ENCODE results near the gene TNRC6C. TPM values are rescaled to one million over a fixed set of nuclear protein-coding genes. Genes with fewer than 3 reads are reported as not detected.

The TNRC6C gene
- total and polyA plus RNA-seq, 2 of the 13 experiments (the other 11 are each of a cell fraction or from before 2014, with no cell fraction given): 0.66 to 4.9 TPM

GRCh38 chr17:78128551-78129350, 170.2 kb downstream of the TNRC6C start, which contains the start of gene TMC6 (continued):
- no peak; the same call in 1 of the 2 replicates for TF ChIP-seq HMG20B (CRISPR knock-in tag; conservative IDR thresholded peaks at IDR 0.05)
- TF ChIP-seq, protein P1, sequence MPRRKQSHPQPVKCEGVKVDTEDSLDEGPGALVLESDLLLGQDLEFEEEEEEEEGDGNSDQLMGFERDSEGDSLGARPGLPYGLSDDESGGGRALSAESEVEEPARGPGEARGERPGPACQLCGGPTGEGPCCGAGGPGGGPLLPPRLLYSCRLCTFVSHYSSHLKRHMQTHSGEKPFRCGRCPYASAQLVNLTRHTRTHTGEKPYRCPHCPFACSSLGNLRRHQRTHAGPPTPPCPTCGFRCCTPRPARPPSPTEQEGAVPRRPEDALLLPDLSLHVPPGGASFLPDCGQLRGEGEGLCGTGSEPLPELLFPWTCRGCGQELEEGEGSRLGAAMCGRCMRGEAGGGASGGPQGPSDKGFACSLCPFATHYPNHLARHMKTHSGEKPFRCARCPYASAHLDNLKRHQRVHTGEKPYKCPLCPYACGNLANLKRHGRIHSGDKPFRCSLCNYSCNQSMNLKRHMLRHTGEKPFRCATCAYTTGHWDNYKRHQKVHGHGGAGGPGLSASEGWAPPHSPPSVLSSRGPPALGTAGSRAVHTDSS (CRISPR knock-in tag; conservative IDR thresholded peaks at IDR 0.05): no peak
- TF ChIP-seq, protein P2, sequence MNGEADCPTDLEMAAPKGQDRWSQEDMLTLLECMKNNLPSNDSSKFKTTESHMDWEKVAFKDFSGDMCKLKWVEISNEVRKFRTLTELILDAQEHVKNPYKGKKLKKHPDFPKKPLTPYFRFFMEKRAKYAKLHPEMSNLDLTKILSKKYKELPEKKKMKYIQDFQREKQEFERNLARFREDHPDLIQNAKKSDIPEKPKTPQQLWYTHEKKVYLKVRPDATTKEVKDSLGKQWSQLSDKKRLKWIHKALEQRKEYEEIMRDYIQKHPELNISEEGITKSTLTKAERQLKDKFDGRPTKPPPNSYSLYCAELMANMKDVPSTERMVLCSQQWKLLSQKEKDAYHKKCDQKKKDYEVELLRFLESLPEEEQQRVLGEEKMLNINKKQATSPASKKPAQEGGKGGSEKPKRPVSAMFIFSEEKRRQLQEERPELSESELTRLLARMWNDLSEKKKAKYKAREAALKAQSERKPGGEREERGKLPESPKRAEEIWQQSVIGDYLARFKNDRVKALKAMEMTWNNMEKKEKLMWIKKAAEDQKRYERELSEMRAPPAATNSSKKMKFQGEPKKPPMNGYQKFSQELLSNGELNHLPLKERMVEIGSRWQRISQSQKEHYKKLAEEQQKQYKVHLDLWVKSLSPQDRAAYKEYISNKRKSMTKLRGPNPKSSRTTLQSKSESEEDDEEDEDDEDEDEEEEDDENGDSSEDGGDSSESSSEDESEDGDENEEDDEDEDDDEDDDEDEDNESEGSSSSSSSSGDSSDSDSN (CRISPR knock-in tag; IDR thresholded peaks at IDR 0.05): peak; percentile 25; the same call in 1 of the 2 replicates
- peak; percentile 68; the same call in 1 of the 2 replicates for TF ChIP-seq MAX (IDR thresholded peaks at IDR 0.05)
- TF ChIP-seq, protein P3, sequence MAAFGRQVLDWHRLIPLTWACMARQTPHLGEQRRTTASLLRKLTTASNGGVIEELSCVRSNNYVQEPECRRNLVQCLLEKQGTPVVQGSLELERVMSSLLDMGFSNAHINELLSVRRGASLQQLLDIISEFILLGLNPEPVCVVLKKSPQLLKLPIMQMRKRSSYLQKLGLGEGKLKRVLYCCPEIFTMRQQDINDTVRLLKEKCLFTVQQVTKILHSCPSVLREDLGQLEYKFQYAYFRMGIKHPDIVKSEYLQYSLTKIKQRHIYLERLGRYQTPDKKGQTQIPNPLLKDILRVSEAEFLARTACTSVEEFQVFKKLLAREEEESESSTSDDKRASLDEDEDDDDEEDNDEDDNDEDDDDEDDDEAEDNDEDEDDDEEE (CRISPR knock-in tag; IDR thresholded peaks at IDR 0.05): no peak
- peak; percentile 39; the same call in 1 of the 2 replicates for TF ChIP-seq KAT8 (CRISPR knock-in tag; IDR thresholded peaks at IDR 0.05)
- TF ChIP-seq RXRA (CRISPR knock-in tag; IDR thresholded peaks at IDR 0.05): no peak
- TF ChIP-seq RBM22 (optimal IDR thresholded peaks at IDR 0.05; ENCODE audit: low read length): no peak
- TF ChIP-seq CENPT (CRISPR knock-in tag; IDR thresholded peaks at IDR 0.05; ENCODE audit: low read depth): no peak
- TF ChIP-seq GATA4 (IDR thresholded peaks at IDR 0.05; ENCODE audit: borderline replicate concordance, low read depth): peak; percentile 21; the same call in 1 of the 2 replicates
- TF ChIP-seq ZNF761 (CRISPR knock-in tag; conservative IDR thresholded peaks at IDR 0.05): no peak
- TF ChIP-seq ZNF431 (CRISPR knock-in tag; IDR thresholded peaks at IDR 0.05; ENCODE audit: borderline replicate concordance, low read depth): no peak; the same call in 1 of the 2 replicates
- TF ChIP-seq, protein P4, sequence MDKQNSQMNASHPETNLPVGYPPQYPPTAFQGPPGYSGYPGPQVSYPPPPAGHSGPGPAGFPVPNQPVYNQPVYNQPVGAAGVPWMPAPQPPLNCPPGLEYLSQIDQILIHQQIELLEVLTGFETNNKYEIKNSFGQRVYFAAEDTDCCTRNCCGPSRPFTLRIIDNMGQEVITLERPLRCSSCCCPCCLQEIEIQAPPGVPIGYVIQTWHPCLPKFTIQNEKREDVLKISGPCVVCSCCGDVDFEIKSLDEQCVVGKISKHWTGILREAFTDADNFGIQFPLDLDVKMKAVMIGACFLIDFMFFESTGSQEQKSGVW (CRISPR knock-in tag; IDR thresholded peaks at IDR 0.05; ENCODE audit: borderline replicate concordance): no peak
- TF ChIP-seq ZNF230 (CRISPR knock-in tag; IDR thresholded peaks at IDR 0.05): no peak
- peak; percentile 10; the same call in 1 of the 2 replicates for TF ChIP-seq ZNF605 (CRISPR knock-in tag; IDR thresholded peaks at IDR 0.05)
- peak; percentile 1; the same call in 1 of the 2 replicates for TF ChIP-seq ZMAT3 (CRISPR knock-in tag; conservative IDR thresholded peaks at IDR 0.05)
- no peak for TF ChIP-seq ZNF839 (CRISPR knock-in tag; IDR thresholded peaks at IDR 0.05; ENCODE audit: borderline replicate concordance)
- no peak for TF ChIP-seq KMT2B (CRISPR knock-in tag; IDR thresholded peaks at IDR 0.05)
- TF ChIP-seq ZEB1 (IDR thresholded peaks at IDR 0.05; ENCODE audit: insufficient replicate concordance, low read depth): peak; percentile 78
- 0 out of 2 replicates have a peak, but pooled peaks have one; percentile 10 for TF ChIP-seq NCOA2 (CRISPR knock-in tag; IDR thresholded peaks at IDR 0.05)
- TF ChIP-seq, protein P5, sequence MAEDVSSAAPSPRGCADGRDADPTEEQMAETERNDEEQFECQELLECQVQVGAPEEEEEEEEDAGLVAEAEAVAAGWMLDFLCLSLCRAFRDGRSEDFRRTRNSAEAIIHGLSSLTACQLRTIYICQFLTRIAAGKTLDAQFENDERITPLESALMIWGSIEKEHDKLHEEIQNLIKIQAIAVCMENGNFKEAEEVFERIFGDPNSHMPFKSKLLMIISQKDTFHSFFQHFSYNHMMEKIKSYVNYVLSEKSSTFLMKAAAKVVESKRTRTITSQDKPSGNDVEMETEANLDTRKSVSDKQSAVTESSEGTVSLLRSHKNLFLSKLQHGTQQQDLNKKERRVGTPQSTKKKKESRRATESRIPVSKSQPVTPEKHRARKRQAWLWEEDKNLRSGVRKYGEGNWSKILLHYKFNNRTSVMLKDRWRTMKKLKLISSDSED (CRISPR knock-in tag; IDR thresholded peaks at IDR 0.05): no peak
